ES-I3 (cell line): Measurements from ENCODE around the gene KLF15.

Experiments used
- H3K36me3 ChIP-seq: 2 replicates; pipeline ENCODE4 v1.6.1; 2013; ENCODE audit warnings: mild to moderate bottlenecking, low read length, control low read depth, moderate library complexity; ENCODE audit not compliant: insufficient read depth
- H3K4me1 ChIP-seq: 2 replicates; pipeline ENCODE4 v1.6.1; 2013; ENCODE audit warnings: mild to moderate bottlenecking, control low read depth, low read length; ENCODE audit not compliant: insufficient read depth
- H3K9ac ChIP-seq: 2 replicates; pipeline ENCODE4 v1.6.1; 2013; ENCODE audit warnings: low read depth, mild to moderate bottlenecking, low read length, moderate library complexity
- H3K9me3 ChIP-seq: 2 replicates; pipeline ENCODE4 v1.6.1; 2013; ENCODE audit warnings: mild to moderate bottlenecking, low read length, moderate library complexity; ENCODE audit not compliant: control insufficient read depth, insufficient read depth

The KLF15 gene

DNA sequence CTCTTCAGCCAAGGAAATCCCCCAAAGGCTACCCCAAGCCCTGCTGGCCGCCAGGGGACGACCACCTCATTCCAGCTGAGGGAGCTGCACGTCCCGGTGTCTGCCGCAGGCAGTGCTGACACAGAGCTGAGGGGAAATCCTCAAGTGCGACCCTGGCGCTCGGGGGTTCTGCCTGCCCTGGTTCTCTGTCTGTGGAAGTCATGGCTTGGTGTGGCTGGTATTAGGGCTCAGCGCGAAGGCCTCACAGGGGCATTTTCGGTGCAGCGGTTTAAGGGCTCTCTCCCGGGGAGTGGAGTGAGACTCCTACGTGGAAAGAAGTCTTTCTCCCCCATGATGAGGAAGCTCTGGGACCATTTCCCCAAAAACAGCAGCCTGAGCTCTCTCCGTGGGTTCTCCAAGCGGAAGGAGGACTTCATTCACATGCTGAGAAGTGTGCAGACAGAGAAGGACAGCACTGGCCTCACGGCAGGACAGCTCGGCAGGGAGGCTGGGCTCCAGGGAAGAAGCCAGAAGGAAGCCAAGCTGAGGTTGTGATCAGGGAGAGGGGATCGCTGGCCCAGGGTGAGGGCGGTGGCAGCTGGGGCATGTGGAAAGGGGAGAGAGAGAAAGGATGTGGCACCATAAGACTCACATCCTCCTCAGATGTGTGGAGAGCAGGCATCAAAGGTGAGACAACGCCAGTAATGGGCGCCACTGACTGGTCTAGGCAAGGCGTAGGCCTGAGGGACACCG, 48.6 kb downstream of the KLF15 start:
- Histone ChIP-seq H3K36me3 (no peaks in the 10 kb centered on the region), H3K9me3 (peaks cover 6% of the 10 kb centered on the region), H3K4me1 (no peaks in the 10 kb centered on the region), H3K9ac (no peak overlapping the region)

DNA sequence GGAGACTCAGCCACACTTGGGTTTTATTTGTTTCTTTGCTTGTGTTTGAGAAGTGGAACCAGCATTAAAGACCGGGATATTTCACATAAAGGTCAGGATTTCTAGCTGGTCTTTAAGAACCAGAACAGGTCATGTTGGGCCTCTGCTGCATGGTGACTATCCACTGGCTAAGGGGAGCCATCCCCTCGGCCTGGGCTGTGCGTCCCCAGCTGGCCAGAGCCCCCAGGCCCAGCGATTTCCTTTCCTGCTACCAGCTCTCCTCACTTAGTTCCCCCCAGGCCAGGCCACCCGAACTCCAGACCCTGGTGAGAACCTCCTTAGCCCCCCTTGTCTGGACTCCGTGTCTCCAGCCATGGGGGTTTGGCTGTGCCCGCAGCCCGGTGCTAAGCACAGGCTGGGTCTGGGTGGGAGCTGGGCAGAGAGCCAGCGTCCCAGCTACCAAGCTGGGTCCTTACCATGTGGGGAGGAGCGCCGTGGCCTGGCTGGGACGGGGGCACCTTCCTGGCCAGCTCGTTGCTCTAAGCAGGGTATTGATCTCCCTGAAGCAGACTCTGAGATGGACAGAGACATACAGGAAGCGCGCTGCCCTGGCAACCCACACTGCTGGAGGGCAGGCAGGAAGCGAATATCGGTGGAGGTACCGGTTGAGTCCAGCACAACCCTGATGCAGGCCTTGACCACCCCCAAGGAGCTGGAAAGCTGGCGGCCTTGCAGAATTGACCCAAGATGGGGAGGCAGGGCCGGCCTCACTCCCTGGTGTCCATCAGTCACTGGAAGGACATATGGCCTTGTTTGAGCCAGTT, 49.4 kb downstream of the KLF15 start:
- H3K9me3 ChIP-seq: peaks cover 6% of the 10 kb centered on the region
- H3K9ac ChIP-seq: no peak overlapping the region
- H3K4me1 ChIP-seq: no peaks in the 10 kb centered on the region
- H3K36me3 ChIP-seq: no peaks in the 10 kb centered on the region

DNA sequence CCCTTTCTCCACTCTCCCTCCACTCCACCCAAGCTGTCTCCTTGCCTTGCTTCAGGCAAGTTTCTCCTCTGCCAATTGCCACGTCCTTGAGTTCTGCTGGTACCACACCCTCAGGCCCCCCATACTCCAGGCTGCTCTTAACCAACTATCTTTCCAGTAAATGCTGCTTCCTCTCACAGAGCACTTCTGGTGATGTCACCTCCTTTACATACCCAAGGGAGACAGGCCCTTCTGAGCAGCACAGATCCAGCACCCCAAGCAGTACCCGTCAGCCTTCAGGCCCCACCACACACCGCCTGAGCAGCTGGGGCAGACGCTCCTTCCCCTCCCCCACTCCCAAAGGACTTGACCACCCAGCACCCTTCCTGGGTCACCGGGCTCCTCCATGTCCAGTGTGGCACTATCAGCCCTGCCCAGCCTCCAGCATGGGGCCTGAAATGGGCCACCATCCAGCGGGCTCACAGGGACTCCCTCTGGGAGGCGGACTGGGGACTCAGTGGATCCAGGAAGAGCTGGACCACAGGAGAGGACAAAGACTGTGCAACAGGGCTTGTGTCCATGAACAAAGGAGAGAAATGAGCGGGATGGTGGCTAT, 50.2 kb downstream of the KLF15 start:
- H3K9ac ChIP-seq: no peak overlapping the region
- H3K4me1 ChIP-seq: no peaks in the 10 kb centered on the region
- H3K36me3 ChIP-seq: no peaks in the 10 kb centered on the region
- H3K9me3 ChIP-seq: peaks cover 6% of the 10 kb centered on the region

DNA sequence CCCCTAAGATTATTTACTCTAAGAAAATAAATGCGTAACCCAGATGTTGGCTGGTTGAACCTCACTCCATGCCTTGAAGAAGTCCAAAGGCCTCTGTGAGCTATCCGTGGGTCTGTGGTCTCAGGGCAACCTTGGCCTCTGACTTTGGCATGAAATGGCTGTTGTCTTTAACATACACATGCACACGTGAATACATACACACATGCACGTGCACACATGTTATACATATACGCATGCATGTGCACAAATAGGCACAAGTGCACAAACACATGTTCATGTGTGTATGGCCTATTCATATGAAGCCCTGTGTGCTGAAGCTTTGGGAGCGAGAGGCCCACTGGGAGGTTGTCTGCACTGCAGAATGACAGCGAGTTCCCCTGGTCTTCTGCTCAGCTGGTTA, 50.8 kb downstream of the KLF15 start:
- H3K9ac ChIP-seq: no peak overlapping the region
- H3K9me3 ChIP-seq: peaks cover 6% of the 10 kb centered on the region

DNA sequence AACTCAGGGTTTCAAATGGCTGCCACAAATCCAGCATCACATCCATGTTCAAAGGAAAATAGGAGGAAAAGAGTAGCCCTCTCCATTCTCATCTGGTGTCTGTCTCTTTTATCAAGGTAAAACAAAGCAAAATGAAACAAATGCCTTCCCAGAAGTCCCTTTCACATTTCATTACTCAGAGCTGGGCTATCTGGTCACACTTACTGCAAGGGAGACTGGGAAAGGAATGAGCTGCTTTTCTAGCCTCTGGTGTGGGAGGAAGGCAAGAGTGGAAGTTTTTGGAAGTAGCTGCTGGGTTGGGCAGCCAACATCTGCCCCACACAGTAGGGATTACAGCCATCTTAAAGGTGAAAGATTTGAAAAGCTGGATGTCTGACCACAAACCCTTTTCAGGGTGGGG, 51.8 kb downstream of the KLF15 start:
- no peaks in the 10 kb centered on the region for H3K4me1 ChIP-seq
- H3K36me3 ChIP-seq: no peaks in the 10 kb centered on the region
- H3K9me3 ChIP-seq: peaks cover 6% of the 10 kb centered on the region
- H3K9ac ChIP-seq: no peak overlapping the region

More for the DNA sequence above, 50.8 kb downstream of the KLF15 start:
- H3K4me1 ChIP-seq: no peaks in the 10 kb centered on the region
- no peaks in the 10 kb centered on the region for H3K36me3 ChIP-seq

GRCh38 chr3:126304704-126305103, 52.5 kb downstream of the KLF15 start:
- no peak overlapping the region for H3K9ac ChIP-seq

DNA sequence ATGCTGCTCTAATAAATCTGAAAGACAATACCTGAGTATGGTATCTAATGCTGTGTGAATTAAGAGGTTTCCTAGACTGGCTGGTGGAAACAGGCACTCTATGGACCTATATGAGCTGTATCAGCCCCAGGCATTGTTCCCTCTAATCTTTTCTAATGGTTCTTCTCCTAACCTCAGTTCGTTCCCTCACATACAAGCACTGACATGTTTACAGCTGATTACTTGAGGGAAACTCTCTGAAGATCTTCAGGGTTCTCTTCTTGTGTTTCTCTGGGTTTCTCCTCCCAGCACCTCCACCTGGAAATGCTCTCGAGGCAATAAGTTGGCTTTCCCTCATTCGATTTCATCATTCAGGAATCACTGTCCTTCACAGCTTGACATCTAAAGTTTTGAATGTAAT, 52.9 kb downstream of the KLF15 start:
- peaks cover 6% of the 10 kb centered on the region for H3K9me3 ChIP-seq
- H3K9ac ChIP-seq: no peak overlapping the region
- H3K4me1 ChIP-seq: no peaks in the 10 kb centered on the region
- H3K36me3 ChIP-seq: no peaks in the 10 kb centered on the region

More at GRCh38 chr3:126304704-126305103, 52.5 kb downstream of the KLF15 start:
- Histone ChIP-seq H3K4me1 (no peaks in the 10 kb centered on the region), H3K36me3 (no peaks in the 10 kb centered on the region), H3K9me3 (peaks cover 6% of the 10 kb centered on the region)

DNA sequence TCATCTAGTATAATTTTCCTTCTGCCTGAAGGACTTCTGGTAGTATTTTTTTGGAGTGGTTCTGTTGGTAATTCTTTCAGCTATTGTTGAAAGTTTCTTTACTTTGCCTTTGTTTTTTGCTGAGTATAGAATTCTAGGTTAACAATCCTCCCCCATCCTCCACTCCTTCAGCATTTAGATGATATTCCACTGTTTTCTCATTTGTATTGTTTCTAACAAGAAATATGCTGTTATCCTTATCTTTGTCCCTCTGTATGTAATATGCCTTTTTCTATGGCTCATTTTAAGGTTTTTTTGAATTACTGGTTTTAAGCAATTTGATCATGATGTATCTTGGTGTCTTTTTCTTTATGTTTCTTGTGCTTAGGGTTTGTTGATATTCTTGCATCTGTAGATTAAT, 53.9 kb downstream of the KLF15 start:
- Histone ChIP-seq H3K9me3 (peaks cover 6% of the 10 kb centered on the region), H3K36me3 (no peaks in the 10 kb centered on the region), H3K4me1 (no peaks in the 10 kb centered on the region), H3K9ac (no peak overlapping the region)

DNA sequence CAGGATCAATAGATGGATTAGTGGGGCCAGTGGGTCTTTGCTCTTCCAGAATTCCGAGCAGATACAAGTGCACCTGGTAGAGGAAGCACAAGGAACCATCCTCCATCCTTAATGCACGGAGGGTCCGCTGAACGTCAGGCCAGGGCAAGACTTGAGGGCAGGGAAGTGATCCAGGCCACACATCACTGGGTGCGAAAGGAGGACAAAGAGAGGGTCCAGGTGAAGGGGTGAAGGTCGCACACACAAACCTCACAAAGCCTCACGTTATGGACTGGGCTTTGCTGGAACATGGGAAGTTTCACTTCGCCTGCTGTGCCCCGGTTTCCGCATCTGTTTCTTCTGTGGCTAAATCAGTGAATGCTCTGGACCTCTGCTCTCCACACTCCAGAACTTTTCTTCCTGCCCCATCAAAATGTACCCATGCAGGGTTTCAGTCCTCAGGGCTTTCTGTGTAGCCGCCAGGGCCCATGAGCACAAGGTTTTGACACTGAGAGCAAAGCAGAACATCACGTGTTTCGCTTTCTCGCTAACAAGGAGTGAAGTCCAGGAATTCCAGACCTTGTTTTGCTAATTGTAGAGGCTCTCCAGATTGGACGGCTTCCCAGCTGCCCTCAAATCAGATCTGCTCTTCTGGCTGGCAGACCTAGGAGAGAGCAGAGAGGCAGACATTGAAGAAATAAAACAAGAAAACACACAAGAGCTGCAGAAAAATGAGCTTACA, 56.3 kb downstream of the KLF15 start:
- H3K9ac ChIP-seq: no peak overlapping the region
- peaks cover 6% of the 10 kb centered on the region for H3K9me3 ChIP-seq
- H3K36me3 ChIP-seq: no peaks in the 10 kb centered on the region
- no peaks in the 10 kb centered on the region for H3K4me1 ChIP-seq

DNA sequence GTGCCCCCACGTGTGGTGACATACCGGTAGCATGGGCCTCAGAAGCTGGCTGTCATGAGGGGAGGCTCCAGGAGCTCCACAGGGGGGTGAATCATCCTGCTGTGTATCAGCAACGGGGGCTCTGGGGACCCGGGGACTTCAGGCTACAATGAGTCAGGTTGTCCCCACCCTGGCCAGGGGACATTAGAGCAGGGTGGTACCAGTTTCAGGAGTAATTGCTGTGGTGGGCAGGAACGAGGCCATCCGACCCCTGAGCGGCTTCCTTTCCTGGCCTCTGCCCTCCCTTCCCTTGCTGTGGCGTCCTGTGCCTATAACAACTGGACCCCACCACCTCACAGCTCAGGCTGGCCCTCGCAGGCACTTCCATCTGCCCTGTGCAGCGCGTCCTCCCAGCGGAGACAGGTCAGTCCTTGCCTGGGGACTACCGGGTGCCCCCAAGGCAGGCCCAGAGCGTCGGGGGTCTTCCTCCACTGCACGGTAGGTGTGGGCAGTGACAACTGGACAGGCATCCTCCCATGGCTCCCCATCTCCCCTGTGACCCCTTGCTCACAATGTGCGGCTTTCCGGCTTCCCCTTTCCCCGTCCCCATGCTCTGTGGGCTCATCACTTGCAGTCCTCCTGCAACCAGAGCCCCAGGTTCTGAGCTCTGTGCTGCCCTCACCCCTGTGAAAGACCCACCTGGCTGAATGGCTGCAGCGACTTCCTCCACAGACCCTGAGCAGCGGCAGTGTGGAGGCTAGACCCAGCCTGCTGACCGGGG, 57.0 kb downstream of the KLF15 start:
- H3K4me1 ChIP-seq: no peaks in the 10 kb centered on the region
- H3K36me3 ChIP-seq: no peaks in the 10 kb centered on the region

DNA sequence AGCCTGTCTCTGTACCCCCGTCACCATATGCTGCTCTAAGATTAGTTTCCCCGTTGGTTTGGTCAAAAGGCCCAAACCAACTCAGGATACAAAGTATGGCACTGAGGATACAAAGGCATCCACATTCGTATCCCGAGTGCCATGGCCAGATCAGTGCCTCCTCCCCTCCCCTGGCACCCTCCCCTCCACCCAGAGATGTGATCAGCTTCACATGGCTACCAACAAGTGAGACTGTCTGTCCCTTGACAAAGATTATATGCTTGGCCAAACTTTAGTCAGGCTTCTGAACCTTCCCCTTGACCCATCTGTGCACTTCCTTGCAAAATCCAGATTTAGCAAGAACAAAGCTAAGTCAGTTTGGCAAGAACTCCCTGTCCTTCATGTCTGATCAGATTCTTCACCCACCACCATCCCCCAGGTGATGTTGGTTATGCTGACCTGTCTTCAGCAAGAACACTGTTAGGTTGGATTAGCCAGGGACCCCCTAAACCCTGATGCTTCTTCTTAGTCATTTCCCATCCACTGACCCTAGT, 61.7 kb downstream of the KLF15 start:
- H3K4me1 ChIP-seq: no peaks in the 10 kb centered on the region; the same call in 1 of the 2 replicates
- H3K36me3 ChIP-seq: no peaks in the 10 kb centered on the region

More for the DNA sequence above, 57.0 kb downstream of the KLF15 start:
- Histone ChIP-seq H3K9ac (no peak overlapping the region), H3K9me3 (peaks cover 6% of the 10 kb centered on the region)

DNA sequence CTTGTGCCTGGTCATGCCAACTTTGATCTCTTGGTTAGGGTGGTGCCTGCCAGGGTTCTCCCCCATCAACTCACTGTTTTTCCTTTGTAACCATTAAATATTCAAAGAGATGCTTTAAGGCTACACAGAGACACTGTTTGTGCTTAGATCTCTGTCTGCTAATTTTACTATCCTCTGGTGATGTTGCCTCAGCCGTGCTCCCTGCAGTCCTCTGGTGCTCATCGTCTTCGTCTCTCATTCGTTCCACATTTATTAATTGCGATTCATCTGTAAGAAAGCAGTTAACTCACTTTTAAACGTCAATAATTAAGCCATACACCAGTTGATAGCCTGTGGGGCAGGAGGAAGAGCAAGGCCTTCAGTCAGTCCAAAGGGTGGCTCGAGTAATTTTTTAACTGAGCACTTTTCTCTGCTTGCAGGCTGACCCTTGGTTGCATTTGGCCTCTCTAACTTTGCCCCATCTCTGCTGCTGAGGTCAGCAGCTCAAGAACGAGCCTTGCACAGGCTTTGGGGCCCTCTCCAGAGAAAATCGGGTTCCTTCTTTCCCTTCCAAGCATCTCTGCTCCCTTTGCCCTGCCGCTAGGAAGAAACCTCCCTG, 62.9 kb downstream of the KLF15 start:
- Histone ChIP-seq H3K9me3 (no peaks in the 10 kb centered on the region), H3K36me3 (no peaks in the 10 kb centered on the region), H3K9ac (no peak overlapping the region), H3K4me1 (peaks cover 8% of the 10 kb centered on the region)

More for the DNA sequence above, 61.7 kb downstream of the KLF15 start:
- Histone ChIP-seq H3K9me3 (no peaks in the 10 kb centered on the region), H3K9ac (no peak overlapping the region)

GRCh38 chr3:126293370-126294082, 63.7 kb downstream of the KLF15 start:
- H3K36me3 ChIP-seq: no peaks in the 10 kb centered on the region
- H3K9ac ChIP-seq: no peak overlapping the region
- no peaks in the 10 kb centered on the region for H3K9me3 ChIP-seq
- H3K4me1 ChIP-seq: peaks cover 13% of the 10 kb centered on the region
